Heart left ventricle (tissue), 16 donors: ENCODE measurements around the gene TPT1. TPM values are rescaled to one million over a fixed set of nuclear protein-coding genes. Genes with fewer than 3 reads are reported as not detected.
A peak's percentile ranks its signal among the peaks of the same experiment; 100 is the strongest.

Experiments
- ATAC-seq, 4 donors: fragments of 200-7000 bp; cut with Tn5 transposase; one replicate each; pipeline ENCODE4 v1.9.1; 2020 to 2022; ENCODE audit warnings: moderate library complexity in 4 of 4, mild to moderate bottlenecking in 3 of 4, moderate number of reproducible peaks in 1 of 4
- DNase-seq, 5 donors: peaks; one replicate each; pipeline ENCODE4 v3.0.0-alpha.2; 2020
- H3K27ac ChIP-seq, 12 donors: fragments of 200-600 bp; sonication (generic) in 4 of 12; one replicate each; pipeline versions ENCODE4 v1.5.0 to v1.8.0; 2016 to 2022; ENCODE audit warnings: mild to moderate bottlenecking in 2 of 12
- H3K27me3 ChIP-seq, 9 donors: fragments of 200-600 bp; sonication (generic) in 2 of 9; one replicate each; pipeline versions ENCODE4 v1.5.1 to v1.8.0; 2016 to 2022; ENCODE audit warnings: mild to moderate bottlenecking in 3 of 9
- H3K36me3 ChIP-seq, 9 donors: fragments of 200-600 bp; sonication (generic) in 2 of 9; one replicate each; pipeline versions ENCODE4 v1.5.0 to v1.8.0; 2018 to 2022; ENCODE audit warnings: mild to moderate bottlenecking in 2 of 9
- H3K4me1 ChIP-seq, 12 donors: fragments of 200-600 bp; sonication (generic) in 4 of 12; one replicate each; pipeline versions ENCODE4 v1.5.0 to v1.8.0; 2016 to 2022; ENCODE audit warnings: mild to moderate bottlenecking in 3 of 12
- H3K4me3 ChIP-seq, 12 donors: fragments of 200-600 bp; sonication (generic) in 4 of 12; one replicate each; pipeline versions ENCODE4 v1.5.0 to v1.8.0; 2017 to 2022; ENCODE audit warnings: mild to moderate bottlenecking in 9 of 12, moderate library complexity in 4 of 12
- H3K9me3 ChIP-seq, 12 donors: fragments of 200-600 bp; sonication (generic) in 4 of 12; one replicate each; pipeline versions ENCODE4 v1.5.0 to v1.8.0; 2016 to 2022; ENCODE audit warnings: mild to moderate bottlenecking in 1 of 12
- CTCF ChIP-seq, 12 donors: fragments of 200-600 bp; sonication (generic) in 4 of 12; IDR thresholded peaks; one replicate each; pipeline versions ENCODE4 v1.5.0 to v1.8.0; 2018 to 2022; ENCODE audit warnings: antibody characterized with exemption in 12 of 12, mild to moderate bottlenecking in 5 of 12
- POLR2A ChIP-seq, 2 donors: fragments of 450-650 bp; IDR thresholded peaks; one replicate each; pipeline ENCODE4 v1.6.1; 2017; ENCODE audit warnings: antibody characterized with exemption in 2 of 2, mild to moderate bottlenecking in 2 of 2, moderate library complexity in 2 of 2
- WGBS, 4 donors: extraction: QIAGEN DNeasy Blood & Tissue Kit in 2 of 4; methylation state at CpG; one replicate each; pipeline versions ENCODE4 v1.1.5 to v1.1.7; 2013 to 2018; 5-methylcytosine and 5-hydroxymethylcytosine counted together
- intact Hi-C, 10 donors: fragments of 100-400 bp; cut with DNase I; formaldehyde crosslinking; loops; one replicate each; pipeline versions ENCODE4 v1.11.1 to v1.14.2; 2022
- polyA plus RNA-seq, 2 donors: library from polyadenylated mRNA; stranded (reverse); fragments of 200-250 nt; gene quantifications; one replicate each; pipeline ENCODE4 v1.2.3, GENCODE V29; 2013
- total RNA-seq, 9 donors: library from RNA; depleted of rRNA in 2 of 9; stranded (reverse); fragments of >200 nt in 2 of 9; fragmentation: NEBNext Ultra II Directional in 3 of 9; extraction: Animal tissue kit (Norgen Biotek cat#: 25700) in 3 of 9; gene quantifications; one replicate each; pipeline versions ENCODE4 v1.1.0 to v1.2.4, GENCODE V29; 2016 to 2023
- donor health status: ischemic (EF 13 %, LVEDD 7.1; RV severe dilation, severe dysfunction).
- donor health status: healthy with polysubstance abuse.
- donor health status: DM: no; HTN: yes; CAD: no.
- donor health status: DM: no; HTN: no; CAD: no.
- donor health status: ischemic (EF 25% LVEDD 6.9; RV normal size, moderate dysfunction).
- donor health status: ischemic (EF 25% LVEDD 5.7; RV mildly dilated, moderate dysfunction).
- donor health status: healthy.
- donor health status: DM: yes; HTN: yes; CAD: no.
- donor health status: ischemic (EF 35%, LVEDD 5.7; RV mildly dilated, moderate dysfunction).
- donor health status: nonischemic (EF 11% LVEDD 7.7; RV severe dilation, severe dysfunction).
- donor health status: DM: yes; HTN: yes; CAD: no.
- donor health status: PGD.
- donor health status: ischemic (EF 29% LVEDD 5.4; RV normal size, mild dysfunction).
- donor health status: nonischemic (EF 23%, LVEDD 6.1; RV moderate dilation, normal function).

TPT1 gene
- total and polyA plus RNA-seq, 11 donors, result 1,738 to 7,117 (median 3,896) TPM

- no peak overlapping the region for H3K4me3 ChIP-seq
- H3K36me3 ChIP-seq, result no peaks in the 10 kb centered on the region
- peak overlapping the region in 6 of 12 donors; percentile 32 to 86 (median 84) for H3K27ac ChIP-seq
- peaks cover 0 to 3% (median 0%) of the 10 kb centered on the region in 12 donors for H3K9me3 ChIP-seq
- no peaks in the 10 kb centered on the region for H3K27me3 ChIP-seq
- WGBS, 4 donors, result 77 to 82% (median 79%) methylated on average over 9 of the region's 9 CpGs
- DNase-seq (no peak), ATAC-seq (no peak)
- no peak for TF ChIP-seq POLR2A (IDR thresholded peaks at IDR 0.05)
- no peak for TF ChIP-seq CTCF (IDR thresholded peaks at IDR 0.05)
- peaks cover 0 to 76% (median 52%) of the 10 kb centered on the region in 12 donors for H3K4me1 ChIP-seq
- intact Hi-C loops, result no loop called here
These were observed 13.6 kb downstream of the TPT1 start for GRCh38 chr13:45327253-45327955.

GRCh38 chr13:45325806-45326205 lies 15.2 kb downstream of the TPT1 start:
- ATAC-seq, result peak; percentile 85 to 92 (median 90)
- TF ChIP-seq CTCF (IDR thresholded peaks at IDR 0.05), result peak in 1 of 12 donors; percentile 16
- no peak for TF ChIP-seq POLR2A (IDR thresholded peaks at IDR 0.05)
- WGBS, 4 donors, result 27 to 44% (median 32%) methylated on average over 4 of the region's 4 CpGs

GRCh38 chr13:45320876-45321629 lies 19.9 kb downstream of the TPT1 start:
- intact Hi-C loops, result no loop called here
- Histone ChIP-seq H3K27me3 (no peaks in the 10 kb centered on the region), H3K9me3 (no peaks in the 10 kb centered on the region), H3K27ac (peak overlapping the region in 1 of 12 donors; percentile 40), H3K4me1 (peaks cover 0 to 35% (median 13%) of the 10 kb centered on the region in 12 donors), H3K36me3 (no peaks in the 10 kb centered on the region), H3K4me3 (no peak overlapping the region)
- ATAC-seq, result peak in 1 of 4 donors; percentile 23
- no peak for DNase-seq
- no peak for TF ChIP-seq CTCF (IDR thresholded peaks at IDR 0.05)
- TF ChIP-seq POLR2A (IDR thresholded peaks at IDR 0.05), result no peak
- WGBS, 4 donors, result 47 to 71% (median 63%) methylated on average over 4 of the region's 4 CpGs

More at GRCh38 chr13:45325806-45326205, 15.2 kb downstream of the TPT1 start:
- Histone ChIP-seq H3K27me3 (no peaks in the 10 kb centered on the region), H3K4me3 (no peak overlapping the region), H3K36me3 (no peaks in the 10 kb centered on the region), H3K4me1 (peaks cover 0 to 64% (median 40%) of the 10 kb centered on the region in 12 donors), H3K27ac (peak overlapping the region; percentile 26 to 86 (median 72)), H3K9me3 (peaks cover 0 to 3% (median 0%) of the 10 kb centered on the region in 12 donors)
- peak; percentile 65 to 86 (median 77) for DNase-seq
- intact Hi-C loops, result no loop called here

GRCh38 chr13:45316996-45317395 lies 24.0 kb downstream of the TPT1 start:
- no peak for TF ChIP-seq CTCF (IDR thresholded peaks at IDR 0.05)
- no peak for TF ChIP-seq POLR2A (IDR thresholded peaks at IDR 0.05)

More at GRCh38 chr13:45316996-45317395, 24.0 kb downstream of the TPT1 start:
- Histone ChIP-seq H3K27me3 (no peaks in the 10 kb centered on the region), H3K27ac (no peak overlapping the region), H3K36me3 (no peaks in the 10 kb centered on the region), H3K9me3 (no peaks in the 10 kb centered on the region), H3K4me1 (peaks cover 0 to 20% (median 0%) of the 10 kb centered on the region in 12 donors), H3K4me3 (no peak overlapping the region)
- ATAC-seq (no peak), DNase-seq (no peak)
- intact Hi-C loops, result loop anchor here in 1 of 10 donors (10.0 kb wide), 1 partner anchor 832 kb away; no protein-coding TSS in a partner anchor
- WGBS, 4 donors, result 86 to 88% (median 88%) methylated on average over 5 of the region's 5 CpGs
